SK-N-MC (cell line): ENCODE measurements around the gene SLC19A3.
"Not testable (repeated sequence)": the region's sequence is repeated elsewhere in the genome, so short reads cannot be mapped to it uniquely, and the experiment has no call there.

ENCODE experiments used
- DNase-seq: peaks from one replicate; pipeline ENCODE4 v3.0.0-alpha.2; 2011; ENCODE audit warnings: low read depth, low spot score
- H3K27ac ChIP-seq: fragments of 200-600 bp; sonication (generic); 2 replicates; pipeline ENCODE4 v1.5.1; 2016; ENCODE audit warnings: mixed run types
- H3K36me3 ChIP-seq: fragments of 200-600 bp; sonication (generic); 2 replicates; pipeline ENCODE4 v1.6.1; 2017; ENCODE audit warnings: antibody characterized with exemption, low read length, mixed read lengths; ENCODE audit not compliant: insufficient read depth
- H3K4me3 ChIP-seq: fragments of 200-600 bp; sonication (generic); 2 replicates; pipeline ENCODE4 v1.5.1; 2016
- H3K9ac ChIP-seq: fragments of 200-600 bp; sonication (generic); 2 replicates; pipeline ENCODE4 v1.8.0; 2017; ENCODE audit warnings: mixed run types, mixed read lengths; ENCODE audit not compliant: insufficient read length
- H3K9me3 ChIP-seq: fragments of 200-600 bp; sonication (generic); 2 replicates; pipeline ENCODE4 v1.6.1; 2017; ENCODE audit warnings: low read depth, mild to moderate bottlenecking, antibody characterized with exemption, low read length, moderate library complexity, mixed read lengths
- EZH2 ChIP-seq: fragments of 200-600 bp; sonication (generic); IDR thresholded peaks from one replicate; pipeline ENCODE4 v1.6.1; 2017; ENCODE audit warnings: antibody characterized with exemption
- FOXP2 ChIP-seq: optimal IDR thresholded peaks from 2 replicates; pipeline ENCODE3; 2011; ENCODE audit warnings: mild to moderate bottlenecking, moderate library complexity; ENCODE audit not compliant: insufficient read depth; ENCODE audit errors: extremely low read length, control extremely low read depth
- POLR2AphosphoS5 ChIP-seq: IDR thresholded peaks from 2 replicates; pipeline ENCODE4 v1.6.1; 2012; ENCODE audit warnings: mild to moderate bottlenecking, low read depth, low read length, borderline replicate concordance

SLC19A3 gene

DNA sequence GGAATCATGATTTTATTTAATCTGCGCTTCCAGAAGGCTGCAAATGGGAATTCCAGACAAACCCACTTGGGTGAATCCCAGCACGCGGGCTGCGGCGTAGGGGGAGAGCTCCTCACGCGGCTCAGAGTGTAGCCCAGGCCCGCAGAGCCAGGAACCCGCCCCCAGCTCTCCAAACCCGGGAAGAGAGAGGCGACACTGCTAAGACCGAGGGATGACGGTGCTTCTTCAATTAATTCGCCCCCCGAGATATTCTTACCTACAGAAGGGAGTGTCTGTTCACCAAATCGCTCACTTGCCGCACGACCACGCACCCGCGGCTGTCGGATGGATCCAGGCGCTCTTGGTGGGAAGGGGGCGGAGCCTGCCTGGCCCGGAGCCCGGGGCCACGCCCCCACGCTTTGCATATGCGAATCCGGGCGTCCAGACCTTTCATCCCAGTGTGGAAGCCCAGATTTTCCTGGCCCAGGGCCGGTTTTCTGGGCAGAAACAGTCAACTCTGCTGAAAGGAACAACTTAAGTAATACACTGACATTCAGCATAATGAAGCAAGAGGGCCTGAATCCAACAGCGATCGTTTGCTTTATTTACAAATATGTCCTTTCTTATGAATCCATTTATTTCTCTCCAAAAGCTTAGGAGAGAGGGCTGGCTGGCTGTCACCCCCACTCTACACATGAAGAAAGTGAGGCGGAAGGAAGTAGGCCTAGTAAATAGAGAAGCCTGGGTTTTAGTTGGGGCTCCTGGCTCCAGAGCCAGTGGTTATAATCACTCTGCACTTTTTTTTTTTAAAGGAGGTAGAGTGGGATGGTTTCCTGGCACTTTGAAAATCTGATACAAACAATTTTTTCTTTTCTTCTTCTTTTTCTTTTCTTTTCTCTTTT lies at the start of gene SLC19A3:
SLC19A3 (minus strand) TSS at position 342 of the 881 bp plus-strand sequence. CDS start 15,710 bp downstream, outside the sequence.
- Histone ChIP-seq H3K27ac (no peak within 1 kb of the TSS), H3K4me3 (peak within 1 kb of the TSS; percentile 76), H3K36me3 (no peaks in the 10 kb centered on the region), H3K9me3 (no peaks in the 10 kb centered on the region), H3K9ac (peak within 1 kb of the TSS; percentile 24)
- TF ChIP-seq EZH2 = no peak
- TF ChIP-seq FOXP2 = no peak
- TF ChIP-seq POLR2AphosphoS5 = no peak
- no peak for DNase-seq

DNA sequence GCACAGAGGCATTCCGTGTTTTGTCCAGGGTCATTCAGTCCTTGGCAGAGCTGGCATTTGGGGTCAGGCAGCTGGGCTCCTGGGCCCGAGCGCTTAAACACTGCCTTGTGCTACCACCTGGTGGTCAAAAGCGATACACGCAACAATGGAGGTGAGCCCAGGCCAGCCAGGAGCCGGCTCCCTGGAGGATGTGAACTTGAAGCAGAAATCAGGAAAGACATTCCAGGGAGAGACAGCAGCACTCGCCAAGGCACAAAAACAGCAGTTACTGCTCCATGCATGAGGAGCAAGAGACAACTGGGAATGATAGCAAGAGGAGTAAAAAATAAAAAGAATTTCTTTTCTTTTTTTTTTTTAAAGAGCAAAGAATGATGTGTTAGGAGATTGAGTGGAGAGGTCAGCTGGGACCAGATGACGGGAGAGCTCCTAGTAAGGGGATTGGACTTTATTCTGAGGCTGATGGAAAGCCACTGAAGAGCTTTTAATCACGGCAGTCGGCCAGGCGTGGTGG lies 48.6 kb upstream of the SLC19A3 start:
- Histone ChIP-seq H3K9me3 (no peaks in the 10 kb centered on the region), H3K36me3 (no peaks in the 10 kb centered on the region), H3K9ac (no peak overlapping the region), H3K27ac (no peak overlapping the region), H3K4me3 (no peak overlapping the region)
- no peak for DNase-seq
- TF ChIP-seq FOXP2 = no peak
- TF ChIP-seq POLR2AphosphoS5 = no peak
- TF ChIP-seq EZH2 = no peak

DNA sequence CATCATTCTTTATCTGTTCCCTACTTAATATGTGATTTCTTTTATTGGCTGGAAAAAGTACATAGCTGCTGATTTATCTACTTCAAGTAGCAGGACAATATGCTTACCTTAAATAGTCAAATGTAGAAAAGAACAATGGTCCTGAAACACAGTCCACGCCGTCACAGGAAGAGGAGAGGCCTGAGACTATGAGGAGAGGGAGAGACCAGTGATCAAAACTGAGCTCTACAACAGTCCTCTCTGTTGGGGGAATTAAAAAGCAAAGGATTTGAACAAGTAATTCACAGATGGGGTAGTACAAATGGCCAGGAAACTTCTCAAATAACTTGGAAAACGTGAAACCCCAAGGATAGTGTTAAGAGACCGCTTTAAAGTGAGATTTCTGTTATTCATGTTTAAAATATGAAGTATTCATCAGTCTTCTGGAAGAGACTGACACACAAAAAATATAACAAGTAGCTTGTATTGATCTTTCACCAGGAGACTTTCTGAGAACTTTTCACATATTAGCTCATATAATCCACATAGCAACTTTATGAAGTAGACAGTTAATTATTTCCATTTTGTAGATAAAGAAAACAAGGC lies 48.1 kb upstream of the SLC19A3 start:
- Histone ChIP-seq H3K9ac (no peak overlapping the region), H3K27ac (no peak overlapping the region), H3K4me3 (no peak overlapping the region), H3K36me3 (no peaks in the 10 kb centered on the region), H3K9me3 (no peaks in the 10 kb centered on the region)
- TF ChIP-seq EZH2 (no peak), POLR2AphosphoS5 (no peak), FOXP2 (no peak)
- DNase-seq = no peak

GRCh38 chr2:227761740-227762476 lies 44.1 kb upstream of the SLC19A3 start:
- TF ChIP-seq FOXP2 = no peak
- no peak for TF ChIP-seq POLR2AphosphoS5
- TF ChIP-seq EZH2 = no peak
- no peaks in the 10 kb centered on the region for H3K9me3 ChIP-seq
- DNase-seq = no peak
- no peak overlapping the region for H3K4me3 ChIP-seq
- H3K9ac ChIP-seq = no peak overlapping the region
- H3K36me3 ChIP-seq = no peaks in the 10 kb centered on the region
- H3K27ac ChIP-seq = no peak overlapping the region

GRCh38 chr2:227759411-227760118 lies 41.7 kb upstream of the SLC19A3 start:
- TF ChIP-seq FOXP2 (no peak), EZH2 (no peak), POLR2AphosphoS5 (no peak)
- H3K27ac ChIP-seq = no peak overlapping the region
- no peak for DNase-seq

GRCh38 chr2:227756261-227756660 lies 38.4 kb upstream of the SLC19A3 start:
- H3K4me3 ChIP-seq, H3K36me3 ChIP-seq, DNase-seq, H3K27ac ChIP-seq, H3K9me3 ChIP-seq, H3K9ac ChIP-seq: not testable (repeated sequence)

More at GRCh38 chr2:227759411-227760118, 41.7 kb upstream of the SLC19A3 start:
- Histone ChIP-seq H3K4me3 (no peak overlapping the region), H3K9ac (no peak overlapping the region), H3K9me3 (no peaks in the 10 kb centered on the region), H3K36me3 (no peaks in the 10 kb centered on the region)

DNA sequence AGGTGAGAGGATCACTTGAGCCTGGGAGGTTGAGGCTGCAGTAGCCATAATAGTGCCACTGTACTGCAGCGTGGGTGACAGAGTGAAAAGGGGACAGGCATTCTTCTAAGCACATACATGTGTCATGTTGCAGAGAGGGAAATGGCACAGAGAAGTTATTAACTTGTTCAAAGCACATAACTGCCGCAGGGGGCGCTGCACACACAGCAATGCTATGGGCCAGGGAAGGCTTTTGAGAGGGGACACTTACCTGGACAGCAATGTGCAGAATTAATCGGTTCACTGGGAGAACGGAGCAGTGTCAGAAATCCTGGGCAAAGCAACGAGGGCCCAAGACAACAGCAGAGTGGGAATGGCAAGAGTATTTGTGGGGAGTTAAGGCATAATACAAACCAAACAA lies 30.3 kb upstream of the SLC19A3 start:
- DNase-seq = no peak
- Histone ChIP-seq H3K9me3 (no peaks in the 10 kb centered on the region), H3K9ac (no peak overlapping the region)

GRCh38 chr2:227745594-227745993 lies 27.8 kb upstream of the SLC19A3 start, which contains the start of gene SCYGR8:
TSS of gene SCYGR8 (plus strand) at chr2:227745894. CDS start at chr2:227745894, 0 bp downstream.
- Histone ChIP-seq H3K27ac (no peak within 1 kb of the TSS), H3K9ac (no peak within 1 kb of the TSS), H3K9me3 (no peaks in the 10 kb centered on the region), H3K4me3 (no peak within 1 kb of the TSS), H3K36me3 (no peaks in the 10 kb centered on the region)
- TF ChIP-seq EZH2 (no peak), POLR2AphosphoS5 (no peak), FOXP2 (no peak)
- DNase-seq = no peak

More for the DNA sequence above, 30.3 kb upstream of the SLC19A3 start:
- Histone ChIP-seq H3K27ac (no peak overlapping the region), H3K36me3 (no peaks in the 10 kb centered on the region), H3K4me3 (no peak overlapping the region)
- TF ChIP-seq FOXP2 (no peak), EZH2 (no peak), POLR2AphosphoS5 (no peak)

- H3K9ac ChIP-seq, H3K4me3 ChIP-seq, H3K36me3 ChIP-seq, H3K27ac ChIP-seq, DNase-seq, H3K9me3 ChIP-seq: not testable (repeated sequence)
These were observed 22.9 kb upstream of the SLC19A3 start for GRCh38 chr2:227740705-227741104.
